H1 (cell line): Measurements from ENCODE around the gene SLC27A1. TPM values are rescaled to one million over a fixed set of nuclear protein-coding genes. Genes with fewer than 3 reads are reported as not detected.

Source experiments
- CTCF ChIA-PET: fragments of 300-600 bp; sonication (Branson Sonifier 250); formaldehyde crosslinking; loops from one replicate; lab custom pipeline; 2021; ENCODE audit not compliant: partially characterized antibody; lab: Charles Lee
- POLR2A ChIA-PET: fragments of 300-600 bp; sonication (Branson Sonifier 250); formaldehyde crosslinking; loops from one replicate; lab custom pipeline; 2021; ENCODE audit warnings: inconsistent platforms; ENCODE audit not compliant: partially characterized antibody; lab: Charles Lee
- DNase-seq, 2 experiments: peaks; one replicate each; pipeline versions ENCODE4 v3.0.0 to v3.0.0-alpha.2; 2010 to 2022; ENCODE audit warnings: low spot score in 2 of 2, low read depth in 1 of 2, mixed read lengths in 1 of 2
- FAIRE-seq: peaks from 2 replicates; lab custom pipeline; 2011; peaks lifted over from hg19 to GRCh38; lab: Jason Lieb, UNC
- H2AFZ ChIP-seq: 2 replicates; pipeline ENCODE4 v1.8.1; 2012; ENCODE audit warnings: low read length, inconsistent platforms
- H2AK5ac ChIP-seq: 2 replicates; pipeline ENCODE4 v1.6.1; 2013; ENCODE audit warnings: low read depth, low read length
- H2BK120ac ChIP-seq: replicated peaks from 2 replicates; pipeline ENCODE3; 2013; ENCODE audit warnings: low read depth, low read length, inconsistent platforms
- H2BK12ac ChIP-seq: 2 replicates; pipeline ENCODE4 v1.6.1; 2013; ENCODE audit warnings: low read depth, low read length
- H2BK15ac ChIP-seq: 2 replicates; pipeline ENCODE4 v1.6.1; 2013; ENCODE audit warnings: low read length
- H2BK20ac ChIP-seq: 2 replicates; pipeline ENCODE4 v1.6.1; 2013; ENCODE audit warnings: low read length
- H2BK5ac ChIP-seq: 2 replicates; pipeline ENCODE4 v1.6.1; 2013; ENCODE audit warnings: low read depth, low read length
- H3K14ac ChIP-seq: 2 replicates; pipeline ENCODE4 v1.6.1; 2013; ENCODE audit warnings: inconsistent platforms; ENCODE audit not compliant: insufficient read length
- H3K18ac ChIP-seq: 2 replicates; pipeline ENCODE4 v1.6.1; 2013; ENCODE audit warnings: low read length; ENCODE audit errors: extremely low read depth
- H3K23ac ChIP-seq: 2 replicates; pipeline ENCODE4 v1.6.1; 2013; ENCODE audit warnings: inconsistent platforms; ENCODE audit not compliant: insufficient read length
- H3K23me2 ChIP-seq: 2 replicates; pipeline ENCODE4 v1.6.1; 2013; ENCODE audit warnings: low read depth, low read length
- H3K27ac ChIP-seq: 2 replicates; pipeline ENCODE4 v1.6.1; 2011; ENCODE audit warnings: low read depth, low read length, inconsistent platforms
- H3K27me3 ChIP-seq, 4 experiments: replicated peaks in 1 of 4; 1 replicate in 1 of 4; 2 replicates in 3 of 4; pipeline versions ENCODE4 v1.6.1 to v1.8.1; 2011 to 2013; ENCODE audit warnings: low read length in 3 of 4, mild to moderate bottlenecking in 3 of 4, inconsistent platforms in 2 of 4, mixed read lengths in 2 of 4, moderate library complexity in 1 of 4; ENCODE audit not compliant: control insufficient read depth in 3 of 4, insufficient read depth in 3 of 4; ENCODE audit errors: extremely low read depth in 1 of 4
- H3K36me3 ChIP-seq, 4 experiments: 2 replicates each; pipeline versions ENCODE4 v1.6.1 to v1.8.1; 2011 to 2013; ENCODE audit warnings: mild to moderate bottlenecking in 4 of 4, low read length in 3 of 4, moderate library complexity in 2 of 4, control low read depth in 1 of 4, inconsistent platforms in 1 of 4; ENCODE audit not compliant: insufficient read depth in 4 of 4, control insufficient read depth in 2 of 4
- H3K4ac ChIP-seq: replicated peaks from 2 replicates; pipeline ENCODE3; 2013; ENCODE audit warnings: low read length, low read depth, mixed read lengths, inconsistent platforms; ENCODE audit not compliant: insufficient read length
- H3K4me1 ChIP-seq, 4 experiments: replicated peaks in 1 of 4; 1 replicate in 1 of 4; 2 replicates in 3 of 4; pipeline versions ENCODE4 v1.6.1 to v1.8.1; 2011 to 2013; ENCODE audit warnings: low read length in 3 of 4, inconsistent platforms in 2 of 4, mixed read lengths in 1 of 4; ENCODE audit not compliant: insufficient read depth in 4 of 4, control insufficient read depth in 3 of 4
- H3K4me2 ChIP-seq, 2 experiments: 2 replicates each; pipeline versions ENCODE4 v1.6.1 to v1.8.1; 2011 to 2013; ENCODE audit warnings: low read depth in 2 of 2, low read length in 2 of 2, control low read depth in 1 of 2, inconsistent platforms in 1 of 2, mild to moderate bottlenecking in 1 of 2; ENCODE audit not compliant: insufficient read depth in 1 of 2
- H3K4me3 ChIP-seq, 4 experiments: fragments of 200-600, 300-600 bp in 1 of 4; sonication (generic), shearing (Covaris generic), sonication (Bioruptor Twin) in 1 of 4; 2 replicates each; pipeline versions ENCODE4 v1.5.1 to v1.8.1; 2011 to 2016; ENCODE audit warnings: low read length in 4 of 4, low read depth in 3 of 4, control low read depth in 2 of 4, inconsistent platforms in 2 of 4, mild to moderate bottlenecking in 2 of 4, mixed read lengths in 1 of 4, moderate library complexity in 1 of 4; ENCODE audit not compliant: insufficient read depth in 2 of 4; ENCODE audit errors: extremely low read depth in 1 of 4
- H3K56ac ChIP-seq: replicated peaks from 2 replicates; pipeline ENCODE3; 2013; ENCODE audit warnings: low read depth, mild to moderate bottlenecking, mixed read lengths, low read length, inconsistent platforms; ENCODE audit not compliant: insufficient read length
- H3K79me1 ChIP-seq: 2 replicates; pipeline ENCODE4 v1.6.1; 2013; ENCODE audit warnings: low read depth, low read length, control low read depth
- H3K79me2 ChIP-seq, 2 experiments: 2 replicates each; pipeline versions ENCODE4 v1.6.1 to v1.8.1; 2012 to 2013; ENCODE audit warnings: low read length in 2 of 2, mild to moderate bottlenecking in 2 of 2, inconsistent platforms in 1 of 2; ENCODE audit not compliant: insufficient read depth in 2 of 2, control insufficient read depth in 1 of 2
- H3K9ac ChIP-seq, 4 experiments: replicated peaks in 1 of 4; 1 replicate in 1 of 4; 2 replicates in 3 of 4; pipeline versions ENCODE4 v1.6.1 to v1.8.1; 2011 to 2013; ENCODE audit warnings: low read depth in 3 of 4, low read length in 3 of 4, control low read depth in 2 of 4, mild to moderate bottlenecking in 2 of 4, moderate library complexity in 2 of 4, inconsistent platforms in 1 of 4; ENCODE audit errors: extremely low read depth in 1 of 4
- H3K9me3 ChIP-seq, 2 experiments: 2 replicates each; pipeline versions ENCODE4 v1.6.1 to v1.8.1; 2012 to 2013; ENCODE audit warnings: mild to moderate bottlenecking in 2 of 2, moderate library complexity in 2 of 2, control low read depth in 1 of 2, inconsistent platforms in 1 of 2, low read depth in 1 of 2, low read length in 1 of 2, mixed read lengths in 1 of 2; ENCODE audit not compliant: insufficient read depth in 2 of 2
- H4K20me1 ChIP-seq, 2 experiments: replicated peaks in 1 of 2; 2 replicates each; pipeline versions ENCODE3 to v1.8.1; 2011 to 2013; ENCODE audit warnings: inconsistent platforms in 2 of 2, low read length in 2 of 2, mild to moderate bottlenecking in 1 of 2; ENCODE audit not compliant: insufficient read depth in 2 of 2, control insufficient read depth in 1 of 2
- H4K5ac ChIP-seq: 2 replicates; pipeline ENCODE4 v1.6.1; 2013; ENCODE audit warnings: low read length, low read depth, mixed read lengths, inconsistent platforms; ENCODE audit not compliant: insufficient read length
- H4K8ac ChIP-seq: 2 replicates; pipeline ENCODE4 v1.8.0; 2013; ENCODE audit warnings: mild to moderate bottlenecking, moderate library complexity, low read length, inconsistent platforms; ENCODE audit not compliant: insufficient read depth; ENCODE audit errors: extremely low read depth
- H4K91ac ChIP-seq: replicated peaks from 2 replicates; pipeline ENCODE3; 2013; ENCODE audit warnings: low read length, mixed read lengths, inconsistent platforms; ENCODE audit not compliant: insufficient read length
- ATF2 ChIP-seq: IDR thresholded peaks from 2 replicates; pipeline ENCODE4 v1.6.1; 2012; ENCODE audit warnings: low read length, inconsistent platforms
- CBX8 ChIP-seq: fragments of 300-800, 300-1000 bp; sonication (generic); IDR thresholded peaks from 2 replicates; pipeline ENCODE4 v1.7.1; 2016; ENCODE audit warnings: low read depth, low read length, borderline replicate concordance
- CHD1 ChIP-seq: IDR thresholded peaks from 2 replicates; pipeline ENCODE4 v1.6.1; 2012; ENCODE audit warnings: low read depth, low read length, improper control_type of control experiment
- EP300 ChIP-seq, 2 experiments: IDR thresholded peaks; 1 replicate in 1 of 2; 2 replicates in 1 of 2; pipeline ENCODE4 v1.6.1; 2011 to 2012; ENCODE audit warnings: low read depth in 2 of 2, low read length in 2 of 2, mild to moderate bottlenecking in 2 of 2, borderline replicate concordance in 1 of 2, inconsistent platforms in 1 of 2, moderate library complexity in 1 of 2
- KDM5A ChIP-seq: fragments of 200-600 bp; IDR thresholded peaks from 2 replicates; pipeline ENCODE4 v1.7.1; 2012; ENCODE audit warnings: mild to moderate bottlenecking, low read length, inconsistent platforms, mixed read lengths
- MAFK ChIP-seq: IDR thresholded peaks from 2 replicates; pipeline ENCODE4 v1.6.1; 2012; ENCODE audit warnings: low read depth, mild to moderate bottlenecking, improper control_type of control experiment, low read length
- NRF1 ChIP-seq: IDR thresholded peaks from 2 replicates; pipeline ENCODE4 v1.6.1; 2011; ENCODE audit warnings: mild to moderate bottlenecking, low read depth, low read length, improper control_type of control experiment
- SAP30 ChIP-seq: fragments of 300-600 bp; sonication (generic); IDR thresholded peaks from 2 replicates; pipeline ENCODE4 v1.7.1; 2012; ENCODE audit warnings: low read length, moderate library complexity, mild to moderate bottlenecking, inconsistent platforms; ENCODE audit not compliant: insufficient read depth, insufficient replicate concordance
- SIX5 ChIP-seq: IDR thresholded peaks from 2 replicates; pipeline ENCODE4 v1.6.1; 2011; ENCODE audit warnings: mild to moderate bottlenecking, low read depth, low read length
- TAF1 ChIP-seq: IDR thresholded peaks from 2 replicates; pipeline ENCODE4 v1.6.1; 2011; ENCODE audit warnings: mild to moderate bottlenecking, low read depth, low read length
- TAF7 ChIP-seq: optimal IDR thresholded peaks from 2 replicates; pipeline ENCODE3; 2011; ENCODE audit warnings: low read depth, mild to moderate bottlenecking, inconsistent platforms, low read length, moderate library complexity, borderline replicate concordance
- YY1 ChIP-seq: IDR thresholded peaks from 2 replicates; pipeline ENCODE4 v1.6.1; 2011; ENCODE audit warnings: low read depth, mild to moderate bottlenecking, low read length
- WGBS, 2 experiments: shearing (Covaris generic) in 1 of 2; methylation state at CpG; one replicate each; pipeline versions ENCODE4 v1.1.6 to v1.1.7; 2013 to 2015; ENCODE audit warnings: low lambda C conversion rate in 2 of 2, mixed read lengths in 2 of 2, inconsistent platforms in 1 of 2, low coverage in 1 of 2, missing lambda C conversion rate in 1 of 2; ENCODE audit not compliant: insufficient replicate concordance in 2 of 2, insufficient coverage in 1 of 2, insufficient read length in 1 of 2; ENCODE audit errors: extremely low coverage in 1 of 2, missing lambda C conversion rate in 1 of 2; 5-methylcytosine and 5-hydroxymethylcytosine counted together
- polyA plus RNA-seq, 7 experiments: library from polyadenylated mRNA; depleted of rRNA in 3 of 7; stranded (reverse) in 5 of 7; unstranded in 2 of 7; fragments of >200 nt in 5 of 7; fragments of 200-250 nt in 2 of 7; gene quantifications; 1 replicate in 5 of 7; 2 replicates in 1 of 7; 4 replicates in 1 of 7; pipeline versions ENCODE4 v1.2.1 to v1.2.3, GENCODE V29; 2011 to 2013; ENCODE audit warnings: missing spikeins in 2 of 7, mixed read lengths in 2 of 7
- total RNA-seq: library from RNA; stranded (reverse); fragmentation: NEBNext Ultra II Directional; extraction: Animal tissue kit (Norgen Biotek cat#: 25700); gene quantifications from 2 replicates; pipeline ENCODE4 v1.2.1, GENCODE V29; 2021

The SLC27A1 gene
- total and polyA plus RNA-seq, 2 of the 8 experiments (the other 6 are each of a cell fraction or from before 2014, with no cell fraction given), result 7.5 to 9.1 TPM

- Histone ChIP-seq H3K4me2 (no peak overlapping the region), H3K36me3 (peaks cover 6 to 18% (median 9%) of the 10 kb centered on the region in 4 experiments; a peak in 5 of 8 replicates), H3K23me2 (no peaks in the 10 kb centered on the region), H2BK12ac (no peak overlapping the region), H2BK5ac (no peak overlapping the region), H3K79me2 (no peaks in the 10 kb centered on the region), H2BK15ac (no peak overlapping the region), H3K18ac (no peak overlapping the region), H2BK20ac (no peak overlapping the region), H3K9me3 (peaks cover 8% of the 10 kb centered on the region in 2 experiments), H3K56ac (no peak overlapping the region), H3K14ac (no peak overlapping the region), H4K5ac (no peak overlapping the region), H3K79me1 (no peaks in the 10 kb centered on the region), H2AFZ (no peak overlapping the region), H2AK5ac (no peak overlapping the region), H3K4me3 (no peak overlapping the region), H4K20me1 (no peaks in the 10 kb centered on the region), H4K8ac (no peak overlapping the region), H3K27me3 (no peaks in the 10 kb centered on the region), H3K4ac (no peak overlapping the region), H2BK120ac (no peak overlapping the region), H3K9ac (no peak overlapping the region), H3K23ac (no peak overlapping the region), H4K91ac (no peak overlapping the region), H3K4me1 (no peaks in the 10 kb centered on the region; a peak in 1 of 7 replicates), H3K27ac (no peak overlapping the region)
- ChIA-PET POLR2A (interaction anchor here (0.9 to 1.6 kb wide), 2 partner anchors 9 to 10 kb away, joined by 3 to 6 read pairs; partner anchors contain the start of gene PGLS), CTCF (interaction anchor here (0.6 to 1.6 kb wide), 3 partner anchors 8 to 212 kb away, joined by 4 to 13 read pairs (median 4); no protein-coding TSS in a partner anchor)
- DNase-seq (no peak), FAIRE-seq (no peak)
- 93% methylated on average over 14 of the region's 25 CpGs; no CpG with 5 or more reads in 1 of the 2 experiments for WGBS, 2 experiments
- TF ChIP-seq KDM5A, result no peak
- TF ChIP-seq YY1, result no peak
- TF ChIP-seq TAF1, result no peak
- TF ChIP-seq EP300 (IDR thresholded peaks at IDR 0.05; ENCODE audit: borderline replicate concordance in 1 of 2, low read depth in 2 of 2, low read length in 2 of 2), result no peak
- TF ChIP-seq SAP30, result no peak
- no peak for TF ChIP-seq ATF2
- no peak for TF ChIP-seq SIX5
- no peak for TF ChIP-seq CHD1
- TF ChIP-seq CBX8, result no peak
- no peak for TF ChIP-seq MAFK
- no peak for TF ChIP-seq NRF1
- no peak for TF ChIP-seq TAF7
Observed at GRCh38 chr19:17520865-17521264, 50.5 kb downstream of the SLC27A1 start.
